ENCODE results near the gene SLC19A1. TPM values are rescaled to one million over a fixed set of nuclear protein-coding genes. Genes with fewer than 3 reads are reported as not detected.

SLC19A1 gene
- total RNA-seq (1 to 10 TPM; 1.4 to 2.8 (median 1.9) TPM), polyA plus RNA-seq (1 to 10 TPM; 2.3 to 3.8 (median 3.1) TPM)
- long read RNA-seq, donor 1, partial matches to known transcripts: 2 of 4 reads
- long read RNA-seq, donor 1, other reads (novel, unspliced or antisense): 1 of 4 reads
- long read RNA-seq, donor 2, partial matches to known transcripts: 0 of 5 reads
- long read RNA-seq, donor 2, other reads (novel, unspliced or antisense): 4 of 5 reads

DNA sequence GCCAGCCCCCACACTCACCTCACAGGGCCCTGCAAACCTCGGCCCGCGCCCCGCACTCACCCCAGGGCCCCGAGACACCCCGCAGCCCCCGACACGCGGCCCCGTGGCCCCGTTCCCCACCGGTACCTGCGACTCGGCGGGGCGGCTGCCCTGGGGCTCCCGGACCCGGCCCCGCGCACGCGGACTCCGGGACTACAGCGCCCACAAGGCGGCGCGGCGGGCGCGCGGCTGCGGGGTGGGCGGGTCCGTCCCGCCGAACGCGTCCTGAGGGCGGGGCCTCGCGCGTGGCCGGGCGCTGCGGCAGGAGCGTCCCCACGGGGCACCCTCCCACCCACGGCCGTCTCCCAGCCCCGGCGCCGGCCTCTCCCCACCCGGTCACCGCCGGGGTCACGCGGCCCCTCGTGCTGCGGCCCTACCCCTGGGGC is at the start of gene SLC19A1:
TSS of gene SLC19A1 (minus strand) at position 199 of the 425 bp plus-strand sequence. CDS start 4,481 bp downstream, outside the sequence.
- ATAC-seq (peak; percentile 81 to 89 (median 86)), DNase-seq (peak; percentile 77 to 78)
- H3K4me1 ChIP-seq: peaks cover 5% of the 10 kb centered on the region
- H3K27me3 ChIP-seq (ENCODE audit: insufficient read depth in 3 of 3, low read length in 2 of 3): no peaks in the 10 kb centered on the region
- H3K36me3 ChIP-seq (ENCODE audit: insufficient read depth in 1 of 2, low read depth in 1 of 2): no peaks in the 10 kb centered on the region
- 0 to 5% (median 1%) methylated on average over 18 to 59 of the region's 59 CpGs for WGBS, 3 donors
- H3K9me3 ChIP-seq: no peaks in the 10 kb centered on the region
- H3K4me3 ChIP-seq: peak within 1 kb of the TSS; percentile 72
- TF ChIP-seq, protein P1, sequence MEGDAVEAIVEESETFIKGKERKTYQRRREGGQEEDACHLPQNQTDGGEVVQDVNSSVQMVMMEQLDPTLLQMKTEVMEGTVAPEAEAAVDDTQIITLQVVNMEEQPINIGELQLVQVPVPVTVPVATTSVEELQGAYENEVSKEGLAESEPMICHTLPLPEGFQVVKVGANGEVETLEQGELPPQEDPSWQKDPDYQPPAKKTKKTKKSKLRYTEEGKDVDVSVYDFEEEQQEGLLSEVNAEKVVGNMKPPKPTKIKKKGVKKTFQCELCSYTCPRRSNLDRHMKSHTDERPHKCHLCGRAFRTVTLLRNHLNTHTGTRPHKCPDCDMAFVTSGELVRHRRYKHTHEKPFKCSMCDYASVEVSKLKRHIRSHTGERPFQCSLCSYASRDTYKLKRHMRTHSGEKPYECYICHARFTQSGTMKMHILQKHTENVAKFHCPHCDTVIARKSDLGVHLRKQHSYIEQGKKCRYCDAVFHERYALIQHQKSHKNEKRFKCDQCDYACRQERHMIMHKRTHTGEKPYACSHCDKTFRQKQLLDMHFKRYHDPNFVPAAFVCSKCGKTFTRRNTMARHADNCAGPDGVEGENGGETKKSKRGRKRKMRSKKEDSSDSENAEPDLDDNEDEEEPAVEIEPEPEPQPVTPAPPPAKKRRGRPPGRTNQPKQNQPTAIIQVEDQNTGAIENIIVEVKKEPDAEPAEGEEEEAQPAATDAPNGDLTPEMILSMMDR (IDR thresholded peaks at IDR 0.05): peak; percentile 41
- intact Hi-C loops (cut with DNase I): no loop called here
- H3K27ac ChIP-seq: peak within 1 kb of the TSS; percentile 30

DNA sequence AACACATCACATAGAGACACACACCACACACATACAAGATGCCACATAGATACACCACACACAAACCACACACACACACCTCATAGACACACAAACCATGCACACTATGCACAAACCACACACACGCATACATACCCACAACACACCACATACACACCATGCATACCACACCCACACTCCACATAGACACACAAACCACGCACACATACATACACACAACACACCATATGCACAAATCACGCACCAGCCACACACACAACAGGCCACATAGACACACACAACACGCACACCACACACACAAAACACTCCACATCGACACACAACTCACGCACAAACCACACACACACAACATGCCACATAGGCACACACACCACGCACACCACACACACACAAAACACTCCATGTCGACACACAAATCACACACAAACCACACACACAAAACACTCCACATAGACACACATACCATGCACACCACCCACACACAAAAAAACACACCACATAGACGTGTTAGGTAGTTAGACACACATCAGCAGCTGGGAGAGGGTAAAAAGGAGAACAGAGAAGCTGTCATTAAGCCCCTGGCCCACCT is 49.5 kb upstream of the SLC19A1 start:
- peaks cover 9% of the 10 kb centered on the region for H3K9me3 ChIP-seq
- no peak overlapping the region for H3K27ac ChIP-seq
- DNase-seq: no peak
- TF ChIP-seq, protein P1 (IDR thresholded peaks at IDR 0.05): no peak
- H3K4me3 ChIP-seq: no peak overlapping the region
- H3K4me1 ChIP-seq: no peaks in the 10 kb centered on the region
- H3K27me3 ChIP-seq (ENCODE audit: insufficient read depth in 3 of 3, low read length in 2 of 3): peaks cover 0 to 67% (median 18%) of the 10 kb centered on the region in 3 donors
- no peak for ATAC-seq
- intact Hi-C loops (cut with DNase I): no loop called here
- 82 to 84% (median 83%) methylated on average over 9 of the region's 9 CpGs for WGBS, 3 donors
- H3K36me3 ChIP-seq (ENCODE audit: insufficient read depth in 1 of 2, low read depth in 1 of 2): no peaks in the 10 kb centered on the region

DNA sequence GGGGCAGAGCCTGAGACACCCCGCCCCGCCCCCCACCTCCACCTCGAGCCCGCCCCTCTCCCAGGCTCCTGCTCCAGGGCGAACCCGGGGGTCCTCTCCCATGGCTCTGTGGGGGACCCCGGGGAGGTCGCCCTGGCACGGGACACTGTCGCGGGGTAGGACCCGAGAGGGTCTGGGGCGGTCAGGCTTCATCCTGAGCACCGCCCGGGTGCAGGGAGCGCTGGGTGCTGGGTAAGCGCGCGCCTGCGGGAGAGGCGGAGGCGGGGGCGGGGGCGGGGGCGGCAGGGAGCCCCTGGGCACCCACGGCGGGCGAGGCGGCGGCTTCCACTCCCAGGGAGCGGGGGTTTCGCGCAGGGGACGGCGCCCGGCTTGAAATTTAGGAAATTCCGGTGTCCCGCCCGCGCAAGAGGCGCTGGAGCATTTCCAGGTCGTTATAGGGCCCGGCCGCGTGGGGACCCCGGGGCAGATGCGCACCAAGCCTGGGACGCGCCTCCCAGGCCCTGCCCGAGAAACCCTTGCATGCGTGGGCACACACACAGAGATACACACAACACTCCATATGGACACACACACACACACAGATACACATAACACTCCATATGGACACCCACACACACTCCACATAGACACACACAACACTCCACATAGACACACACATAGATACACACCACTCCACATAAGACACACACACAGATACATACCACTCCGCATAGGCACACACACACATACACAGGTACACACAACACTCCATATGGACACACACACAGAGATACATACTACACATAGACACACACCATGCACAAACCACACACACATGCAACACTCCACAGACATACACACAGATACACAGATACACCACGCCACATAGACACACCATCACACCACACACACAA is 48.7 kb upstream of the SLC19A1 start:
- Histone ChIP-seq H3K27ac (no peak overlapping the region), H3K27me3 (ENCODE audit: insufficient read depth in 3 of 3, low read length in 2 of 3) (peaks cover 0 to 60% (median 18%) of the 10 kb centered on the region in 3 donors), H3K36me3 (ENCODE audit: insufficient read depth in 1 of 2, low read depth in 1 of 2) (no peaks in the 10 kb centered on the region), H3K4me1 (no peaks in the 10 kb centered on the region), H3K4me3 (peak overlapping the region; percentile 45), H3K9me3 (peaks cover 17% of the 10 kb centered on the region)
- intact Hi-C loops (cut with DNase I): no loop called here
- peak in 2 of 4 donors; percentile 14 to 48 for ATAC-seq
- 8 to 10% (median 8%) methylated on average over 24 to 53 of the region's 53 CpGs for WGBS, 3 donors
- TF ChIP-seq, protein P1 (IDR thresholded peaks at IDR 0.05): no peak
- DNase-seq: peak; percentile 31 to 49

DNA sequence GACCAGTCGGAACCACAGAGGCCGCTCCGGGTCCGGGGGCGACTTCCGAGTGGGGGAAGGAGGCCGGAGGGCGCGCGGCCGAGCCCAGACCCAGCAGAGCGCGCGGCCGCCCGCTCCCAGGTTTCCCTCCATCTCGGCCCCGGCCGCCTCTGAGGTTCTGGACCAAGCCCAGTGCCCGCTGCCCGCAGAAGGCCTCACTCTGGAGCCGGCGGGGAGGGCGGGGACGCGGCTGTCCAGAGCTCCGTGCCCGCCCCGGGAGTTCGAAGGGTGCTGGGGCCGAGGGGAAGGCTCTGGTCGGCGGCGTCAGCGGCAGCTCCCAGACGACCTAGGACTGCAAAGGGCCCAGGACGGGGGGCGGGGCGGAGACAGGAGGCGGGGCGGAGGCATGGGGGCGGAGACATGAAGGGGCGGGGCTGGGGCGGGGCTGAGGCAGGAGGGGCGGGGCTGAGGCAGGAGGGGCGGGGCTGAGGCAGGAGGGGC is 48.0 kb upstream of the SLC19A1 start:
- TF ChIP-seq, protein P1 (IDR thresholded peaks at IDR 0.05): no peak
- DNase-seq (peak; percentile 57 to 69), ATAC-seq (peak in 3 of 4 donors; percentile 43 to 68 (median 63))
- Histone ChIP-seq H3K36me3 (ENCODE audit: insufficient read depth in 1 of 2, low read depth in 1 of 2) (no peaks in the 10 kb centered on the region), H3K9me3 (peaks cover 22% of the 10 kb centered on the region), H3K4me1 (no peaks in the 10 kb centered on the region), H3K27me3 (ENCODE audit: insufficient read depth in 3 of 3, low read length in 2 of 3) (peaks cover 0 to 55% (median 18%) of the 10 kb centered on the region in 3 donors), H3K27ac (no peak overlapping the region), H3K4me3 (peak overlapping the region; percentile 54)
- 4 to 6% (median 6%) methylated on average over 16 to 45 of the region's 46 CpGs for WGBS, 3 donors
- intact Hi-C loops (cut with DNase I): no loop called here
